Hepatocyte (in vitro differentiated cells): ENCODE data around the gene CTBP2. TPM values are rescaled to one million over a fixed set of nuclear protein-coding genes. Genes with fewer than 3 reads are reported as not detected.
"Not testable (repeated sequence)": the region's sequence is repeated elsewhere in the genome, so short reads cannot be mapped to it uniquely, and the experiment has no call there.

Experiments
- DNase-seq: peaks from one replicate; pipeline ENCODE4 v3.0.0-alpha.2; 2016; ENCODE audit warnings: low spot score
- H2AFZ ChIP-seq: fragments of 200-600 bp; sonication (generic); 2 replicates; pipeline ENCODE4 v1.6.0; 2016; ENCODE audit warnings: antibody characterized with exemption, mild to moderate bottlenecking
- H3K27ac ChIP-seq: fragments of 200-600 bp; sonication (generic); 2 replicates; pipeline ENCODE4 v1.5.1; 2016; ENCODE audit warnings: mild to moderate bottlenecking
- H3K27me3 ChIP-seq: fragments of 200-600 bp; sonication (generic); 2 replicates; pipeline ENCODE4 v1.6.1; 2016
- H3K36me3 ChIP-seq: fragments of 200-600 bp; sonication (generic); replicated peaks from 2 replicates; pipeline ENCODE4 v1.5.1; 2016; ENCODE audit warnings: low read depth; ENCODE audit not compliant: insufficient read depth
- H3K4me1 ChIP-seq: fragments of 200-600 bp; sonication (generic); 2 replicates; pipeline ENCODE4 v1.5.1; 2016; ENCODE audit warnings: mild to moderate bottlenecking, moderate library complexity; ENCODE audit not compliant: insufficient read depth
- H3K4me2 ChIP-seq: fragments of 200-600 bp; sonication (generic); 2 replicates; pipeline ENCODE4 v1.6.0; 2016
- H3K4me3 ChIP-seq: fragments of 200-600 bp; sonication (generic); 2 replicates; pipeline ENCODE4 v1.5.1; 2016; ENCODE audit warnings: mild to moderate bottlenecking
- H3K79me2 ChIP-seq: fragments of 200-600 bp; sonication (generic); 2 replicates; pipeline ENCODE4 v1.6.0; 2017; ENCODE audit warnings: mild to moderate bottlenecking
- H3K9me2 ChIP-seq: fragments of 200-600 bp; sonication (generic); replicated peaks from 2 replicates; pipeline ENCODE4 v1.6.0; 2017; ENCODE audit warnings: mild to moderate bottlenecking; ENCODE audit not compliant: insufficient read depth
- H3K9me3 ChIP-seq: fragments of 200-600 bp; sonication (generic); 2 replicates; pipeline ENCODE4 v1.5.1; 2016; ENCODE audit warnings: low read depth, mild to moderate bottlenecking
- H4K20me1 ChIP-seq: fragments of 200-600 bp; sonication (generic); 2 replicates; pipeline ENCODE4 v1.6.0; 2016; ENCODE audit warnings: mild to moderate bottlenecking; ENCODE audit not compliant: insufficient read depth, poor library complexity, severe bottlenecking
- CTCF ChIP-seq: fragments of 200-600 bp; sonication (generic); IDR thresholded peaks from 2 replicates; pipeline ENCODE4 v1.5.1; 2016; ENCODE audit warnings: antibody characterized with exemption, mild to moderate bottlenecking; ENCODE audit not compliant: poor library complexity
- EZH2 ChIP-seq: fragments of 200-600 bp; sonication (generic); IDR thresholded peaks from 2 replicates; pipeline ENCODE4 v1.6.1; 2016; ENCODE audit warnings: antibody characterized with exemption, mild to moderate bottlenecking, borderline replicate concordance
- EZH2phosphoT487 ChIP-seq: fragments of 200-600 bp; sonication (generic); IDR thresholded peaks from one replicate; pipeline ENCODE4 v1.6.1; 2018; ENCODE audit warnings: antibody characterized with exemption, mild to moderate bottlenecking, low read depth, moderate library complexity; ENCODE audit not compliant: unreplicated experiment, severe bottlenecking
- WGBS: methylation state at CpG from one replicate; pipeline ENCODE4 v1.1.6; 2016; ENCODE audit warnings: low lambda C conversion rate; ENCODE audit errors: missing lambda C conversion rate; 5-methylcytosine and 5-hydroxymethylcytosine counted together
- polyA plus RNA-seq: library from polyadenylated mRNA; unstranded; fragments of >200 nt; fragmentation: Nextera tagmentation; extraction: Ambion mirVana; gene quantifications from 2 replicates; pipeline ENCODE4 v1.2.1, GENCODE V29; 2016
- total RNA-seq: library from RNA; depleted of rRNA; stranded (reverse); fragments of >200 nt; gene quantifications from 2 replicates; pipeline ENCODE4 v1.2.3, GENCODE V29; 2014

CTBP2 gene
- total and polyA plus RNA-seq, 2 experiments from 2014 or later: 61.3 to 81.0 TPM

- no peaks in the 10 kb centered on the region for H4K20me1 ChIP-seq
- H3K27me3 ChIP-seq: no peaks in the 10 kb centered on the region
- H3K9me3 ChIP-seq: no peaks in the 10 kb centered on the region
- H3K36me3 ChIP-seq: no peaks in the 10 kb centered on the region
- no peak overlapping the region for H2AFZ ChIP-seq
- no peak overlapping the region for H3K27ac ChIP-seq
- no peaks in the 10 kb centered on the region for H3K9me2 ChIP-seq
- WGBS: 87% methylated on average over 6 of the region's 6 CpGs
- no peak overlapping the region for H3K4me2 ChIP-seq
- no peaks in the 10 kb centered on the region for H3K4me1 ChIP-seq
- no peak overlapping the region for H3K4me3 ChIP-seq
- TF ChIP-seq CTCF (no peak), EZH2 (no peak), EZH2phosphoT487 (no peak)
- DNase-seq: no peak
- no peaks in the 10 kb centered on the region for H3K79me2 ChIP-seq
Observed at GRCh38 chr10:125187238-125188194, 27.2 kb upstream of the CTBP2 start.

DNA sequence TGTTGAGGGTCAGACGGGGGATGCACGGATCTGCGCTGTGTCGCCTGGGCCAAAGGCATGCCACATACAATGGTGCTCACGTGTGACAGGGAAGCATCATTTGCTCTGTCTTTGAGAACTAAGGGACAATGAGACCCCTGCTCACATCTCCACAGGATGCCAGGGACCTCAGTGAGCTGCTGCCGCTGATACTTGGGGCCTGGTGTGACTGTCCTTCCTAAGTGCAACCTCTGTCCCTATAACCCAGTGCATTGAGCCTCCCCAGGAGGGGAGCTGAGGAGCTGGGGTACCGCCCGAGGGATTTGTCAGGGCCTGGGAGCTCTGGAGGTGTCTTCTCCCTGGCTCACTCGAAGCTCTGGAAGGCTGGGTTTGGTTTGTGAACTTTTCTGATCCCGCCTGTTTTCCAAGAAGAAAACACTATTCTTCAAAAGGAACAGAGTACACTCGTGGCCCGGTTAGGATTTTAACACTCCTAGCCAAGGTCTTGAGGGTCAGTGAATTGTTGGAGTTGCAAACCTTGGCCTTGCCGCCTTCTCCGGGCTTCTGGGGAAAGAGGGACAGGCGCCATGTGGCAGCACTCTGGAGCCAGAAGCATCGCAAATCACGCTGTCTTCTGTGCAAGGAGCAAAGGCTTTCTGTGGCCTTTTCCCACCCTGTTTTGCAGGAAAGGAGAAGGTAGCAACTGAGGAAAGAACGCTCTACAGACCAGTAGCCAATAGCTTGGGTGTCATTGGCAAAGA is 26.2 kb upstream of the CTBP2 start:
- no peak overlapping the region for H3K27ac ChIP-seq
- WGBS: 91% methylated on average over 18 of the region's 18 CpGs
- H3K36me3 ChIP-seq: no peaks in the 10 kb centered on the region
- H3K79me2 ChIP-seq: no peaks in the 10 kb centered on the region
- H3K4me3 ChIP-seq: no peak overlapping the region
- no peaks in the 10 kb centered on the region for H3K9me3 ChIP-seq
- DNase-seq: no peak
- no peak for TF ChIP-seq EZH2
- no peak for TF ChIP-seq EZH2phosphoT487
- TF ChIP-seq CTCF: no peak
- H2AFZ ChIP-seq: no peak overlapping the region
- H4K20me1 ChIP-seq: no peaks in the 10 kb centered on the region
- H3K27me3 ChIP-seq: no peaks in the 10 kb centered on the region
- H3K9me2 ChIP-seq: no peaks in the 10 kb centered on the region
- H3K4me2 ChIP-seq: no peak overlapping the region
- no peaks in the 10 kb centered on the region for H3K4me1 ChIP-seq

DNA sequence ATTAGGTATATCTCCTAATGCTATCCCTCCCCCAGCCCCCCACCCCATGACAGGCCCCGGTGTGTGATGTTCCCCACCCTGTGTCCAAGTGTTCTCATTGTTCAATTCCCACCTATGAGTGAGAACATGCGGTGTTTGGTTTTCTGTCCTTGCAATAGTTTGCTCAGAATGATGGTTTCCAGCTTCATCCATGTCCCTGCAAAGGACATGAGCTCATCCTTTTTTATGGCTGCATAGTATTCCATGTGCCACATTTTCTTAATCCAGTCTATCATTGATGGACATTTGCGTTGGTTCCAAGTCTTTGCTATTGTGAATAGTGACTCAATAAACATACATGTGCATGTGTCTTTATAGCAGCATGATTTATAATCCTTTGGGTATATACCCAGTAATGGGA is 18.7 kb upstream of the CTBP2 start:
- not testable (repeated sequence) for H3K27me3 ChIP-seq, H3K27ac ChIP-seq, H3K4me2 ChIP-seq, H3K9me3 ChIP-seq, H3K79me2 ChIP-seq, H4K20me1 ChIP-seq, H3K9me2 ChIP-seq, H3K4me3 ChIP-seq, H3K36me3 ChIP-seq, H3K4me1 ChIP-seq, DNase-seq, H2AFZ ChIP-seq
- WGBS: 98% methylated on average over 3 of the region's 3 CpGs
